Measurements from ENCODE around the gene RAB20.

Gene RAB20

DNA sequence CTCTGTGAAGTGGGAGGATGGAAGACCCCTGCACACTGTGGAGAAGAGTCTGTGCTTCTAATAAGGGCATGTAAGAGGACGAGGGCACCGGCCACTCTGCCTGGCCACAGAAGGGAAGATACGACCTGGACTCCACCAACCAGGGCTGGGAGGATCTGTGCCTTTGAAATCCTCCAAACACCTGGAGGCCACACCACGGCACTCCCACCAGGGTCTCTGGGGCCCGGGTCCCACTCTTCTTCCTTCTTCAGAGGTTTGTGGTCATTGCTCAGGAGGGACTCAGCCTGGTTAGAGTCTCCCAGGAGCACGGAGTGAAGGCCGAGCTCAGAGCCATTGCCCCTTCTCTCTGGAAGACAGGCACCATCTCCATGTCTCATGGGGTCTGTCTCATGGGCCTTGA is 42.0 kb downstream of the RAB20 start:
- H3K4me3 ChIP-seq (ENCODE audit: extremely low read depth, insufficient read depth, low read length, poor library complexity, severe bottlenecking) = no peak overlapping the region
- peaks cover 7% of the 10 kb centered on the region for H3K36me3 ChIP-seq (ENCODE audit: control insufficient read depth, insufficient read depth, low read length)
- H3K4me1 ChIP-seq (ENCODE audit: control insufficient read depth, insufficient read depth, low read length, poor library complexity, severe bottlenecking) = peaks cover 2% of the 10 kb centered on the region
- 85 to 95% methylated on average over 6 to 7 of the region's 7 CpGs for WGBS, 2 experiments (ENCODE audit: insufficient coverage in 2 of 2)
- no peaks in the 10 kb centered on the region for H3K9me3 ChIP-seq (ENCODE audit: control insufficient read depth, low read length)
- no peak overlapping the region for H3K27ac ChIP-seq (ENCODE audit: low read depth, low read length, severe bottlenecking)

DNA sequence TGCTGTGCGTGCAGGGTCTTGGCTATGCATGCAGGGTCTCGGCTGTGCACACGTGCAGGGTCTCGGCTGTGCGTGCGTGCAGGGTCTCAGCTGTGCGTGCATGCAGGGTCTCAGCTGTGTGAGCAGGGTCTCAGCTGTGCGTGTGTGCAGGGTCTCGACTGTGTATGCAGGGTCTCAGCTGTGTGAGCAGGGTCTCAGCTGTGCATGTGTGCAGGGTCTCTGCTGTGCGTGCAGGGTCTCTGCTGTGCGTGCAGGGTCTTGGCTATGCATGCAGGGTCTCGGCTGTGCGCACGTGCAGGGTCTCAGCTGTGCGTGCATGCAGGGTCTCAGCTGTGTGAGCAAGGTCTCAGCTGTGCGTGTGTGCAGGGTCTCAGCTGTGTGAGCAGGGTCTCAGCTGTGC is 42.5 kb downstream of the RAB20 start:
- Histone ChIP-seq H3K4me3 (ENCODE audit: extremely low read depth, insufficient read depth, low read length, poor library complexity, severe bottlenecking) (no peak overlapping the region), H3K4me1 (ENCODE audit: control insufficient read depth, insufficient read depth, low read length, poor library complexity, severe bottlenecking) (no peaks in the 10 kb centered on the region), H3K9me3 (ENCODE audit: control insufficient read depth, low read length) (no peaks in the 10 kb centered on the region), H3K27ac (ENCODE audit: low read depth, low read length, severe bottlenecking) (no peak overlapping the region), H3K36me3 (ENCODE audit: control insufficient read depth, insufficient read depth, low read length) (peaks cover 12% of the 10 kb centered on the region)
- WGBS, 2 experiments (ENCODE audit: insufficient coverage in 2 of 2) = 94 to 97% methylated on average over 15 to 16 of the region's 16 CpGs

- no peaks in the 10 kb centered on the region for H3K4me1 ChIP-seq (ENCODE audit: control insufficient read depth, insufficient read depth, low read length, poor library complexity, severe bottlenecking)
- H3K4me3 ChIP-seq (ENCODE audit: extremely low read depth, insufficient read depth, low read length, poor library complexity, severe bottlenecking) = no peak overlapping the region
- 89 to 92% methylated on average over 9 to 10 of the region's 11 CpGs for WGBS, 2 experiments (ENCODE audit: insufficient coverage in 2 of 2)
- H3K9me3 ChIP-seq (ENCODE audit: control insufficient read depth, low read length) = no peaks in the 10 kb centered on the region
- H3K36me3 ChIP-seq (ENCODE audit: control insufficient read depth, insufficient read depth, low read length) = peaks cover 16% of the 10 kb centered on the region
- H3K27ac ChIP-seq (ENCODE audit: low read depth, low read length, severe bottlenecking) = no peak overlapping the region
Observed at GRCh38 chr13:110518571-110518970, 43.0 kb downstream of the RAB20 start.

GRCh38 chr13:110518226-110518525 is 43.3 kb downstream of the RAB20 start:
- no peaks in the 10 kb centered on the region for H3K9me3 ChIP-seq (ENCODE audit: control insufficient read depth, low read length)
- no peak overlapping the region for H3K4me3 ChIP-seq (ENCODE audit: extremely low read depth, insufficient read depth, low read length, poor library complexity, severe bottlenecking)
- 77 to 91% methylated on average over 4 to 5 of the region's 8 CpGs for WGBS, 2 experiments (ENCODE audit: insufficient coverage in 2 of 2)
- no peaks in the 10 kb centered on the region for H3K4me1 ChIP-seq (ENCODE audit: control insufficient read depth, insufficient read depth, low read length, poor library complexity, severe bottlenecking)
- H3K27ac ChIP-seq (ENCODE audit: low read depth, low read length, severe bottlenecking) = no peak overlapping the region
- H3K36me3 ChIP-seq (ENCODE audit: control insufficient read depth, insufficient read depth, low read length) = peaks cover 20% of the 10 kb centered on the region

DNA sequence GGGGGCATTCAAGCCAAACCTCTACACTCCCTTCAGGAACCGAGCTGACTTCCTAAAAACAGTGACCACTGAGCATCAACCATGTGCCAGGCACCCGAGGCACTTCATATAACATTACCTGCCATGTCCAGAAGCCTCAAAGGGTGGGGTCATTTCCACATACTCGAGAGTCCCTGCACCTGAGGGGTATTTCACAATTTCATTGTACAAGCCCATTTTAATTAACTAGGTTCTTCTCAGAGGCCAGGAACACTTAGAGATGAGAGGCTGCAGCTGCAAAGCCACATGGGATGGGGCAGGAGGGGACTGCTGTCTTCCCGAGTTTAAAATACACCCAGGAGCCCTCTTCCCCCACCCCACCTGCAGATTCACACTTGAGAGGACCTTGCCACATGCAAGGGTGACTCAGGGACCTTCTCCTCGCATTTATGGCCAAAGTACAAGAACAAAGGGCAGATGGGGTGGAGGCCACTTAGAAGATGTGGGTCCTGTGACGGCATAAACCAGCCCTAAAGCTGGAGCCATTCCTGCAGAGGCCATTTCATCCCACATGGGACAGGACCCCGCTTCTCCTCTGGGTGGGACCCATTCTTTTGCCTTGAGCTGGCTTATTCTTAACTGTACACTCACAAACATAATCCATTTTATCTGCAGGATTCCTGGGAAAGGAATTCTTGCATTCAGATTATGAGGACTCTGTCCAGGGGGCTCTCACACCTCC is 43.9 kb downstream of the RAB20 start:
- WGBS, 2 experiments (ENCODE audit: insufficient coverage in 2 of 2) = 92 to 99% methylated on average over 5 to 6 of the region's 7 CpGs

DNA sequence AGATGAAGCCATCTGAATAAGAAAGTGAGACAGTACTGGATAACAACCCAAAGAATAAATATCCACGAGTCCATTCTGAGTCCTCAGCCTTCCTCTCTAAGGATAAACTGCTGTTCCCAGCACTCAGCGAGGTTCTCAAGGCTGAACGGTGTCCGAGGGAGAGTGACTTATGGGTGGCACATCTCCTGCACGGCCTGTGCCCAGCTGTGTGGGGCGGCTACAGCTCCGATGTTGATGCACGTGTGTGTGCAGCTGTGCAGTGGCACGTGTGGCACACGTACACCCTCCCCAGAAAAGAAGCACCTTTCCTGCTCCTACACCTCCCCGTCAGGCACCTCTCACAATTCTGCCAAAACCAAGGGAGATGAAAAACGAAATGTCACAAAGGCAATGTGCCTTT is 45.0 kb downstream of the RAB20 start:
- no peak overlapping the region for H3K27ac ChIP-seq (ENCODE audit: low read depth, low read length, severe bottlenecking)
- 89 to 90% methylated on average over 9 to 10 of the region's 12 CpGs for WGBS, 2 experiments (ENCODE audit: insufficient coverage in 2 of 2)
- H3K9me3 ChIP-seq (ENCODE audit: control insufficient read depth, low read length) = no peaks in the 10 kb centered on the region
- no peaks in the 10 kb centered on the region for H3K4me1 ChIP-seq (ENCODE audit: control insufficient read depth, insufficient read depth, low read length, poor library complexity, severe bottlenecking)
- H3K4me3 ChIP-seq (ENCODE audit: extremely low read depth, insufficient read depth, low read length, poor library complexity, severe bottlenecking) = no peak overlapping the region
- H3K36me3 ChIP-seq (ENCODE audit: control insufficient read depth, insufficient read depth, low read length) = peaks cover 37% of the 10 kb centered on the region

More for the DNA sequence above, 43.9 kb downstream of the RAB20 start:
- Histone ChIP-seq H3K9me3 (ENCODE audit: control insufficient read depth, low read length) (no peaks in the 10 kb centered on the region), H3K4me1 (ENCODE audit: control insufficient read depth, insufficient read depth, low read length, poor library complexity, severe bottlenecking) (no peaks in the 10 kb centered on the region), H3K27ac (ENCODE audit: low read depth, low read length, severe bottlenecking) (no peak overlapping the region), H3K36me3 (ENCODE audit: control insufficient read depth, insufficient read depth, low read length) (peaks cover 25% of the 10 kb centered on the region), H3K4me3 (ENCODE audit: extremely low read depth, insufficient read depth, low read length, poor library complexity, severe bottlenecking) (no peak overlapping the region)

DNA sequence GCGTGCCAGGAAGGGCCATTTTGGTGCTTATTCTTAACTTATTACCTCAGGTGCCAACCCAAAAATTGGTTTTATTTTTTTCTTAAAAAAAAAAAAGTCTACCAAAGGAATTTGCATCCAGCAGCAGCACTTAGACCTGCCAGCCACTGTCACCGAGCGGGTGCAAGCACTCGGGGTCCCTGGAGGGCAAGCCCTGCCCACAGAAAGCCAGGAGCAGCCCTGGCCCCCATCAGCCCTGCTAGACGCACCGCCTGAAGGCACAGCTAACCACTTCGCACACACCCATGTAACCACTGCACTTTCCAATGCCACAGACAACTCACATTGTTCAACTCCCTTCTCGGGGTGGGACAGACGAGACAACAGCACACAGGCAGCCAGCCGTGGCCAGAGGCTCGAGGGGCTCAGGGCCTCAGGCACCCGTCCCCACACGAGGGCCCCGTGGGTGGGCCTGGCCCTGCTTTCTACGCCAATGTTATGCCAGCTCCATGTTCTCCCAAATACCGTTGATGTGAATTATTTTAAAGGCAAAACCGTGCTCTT is 49.3 kb downstream of the RAB20 start:
- Histone ChIP-seq H3K4me3 (ENCODE audit: extremely low read depth, insufficient read depth, low read length, poor library complexity, severe bottlenecking) (no peak overlapping the region), H3K9me3 (ENCODE audit: control insufficient read depth, low read length) (no peaks in the 10 kb centered on the region), H3K4me1 (ENCODE audit: control insufficient read depth, insufficient read depth, low read length, poor library complexity, severe bottlenecking) (peaks cover 10% of the 10 kb centered on the region), H3K36me3 (ENCODE audit: control insufficient read depth, insufficient read depth, low read length) (peaks cover 79% of the 10 kb centered on the region), H3K27ac (ENCODE audit: low read depth, low read length, severe bottlenecking) (no peak overlapping the region)
- WGBS, 2 experiments (ENCODE audit: insufficient coverage in 2 of 2) = 96 to 97% methylated on average over 16 to 17 of the region's 17 CpGs

DNA sequence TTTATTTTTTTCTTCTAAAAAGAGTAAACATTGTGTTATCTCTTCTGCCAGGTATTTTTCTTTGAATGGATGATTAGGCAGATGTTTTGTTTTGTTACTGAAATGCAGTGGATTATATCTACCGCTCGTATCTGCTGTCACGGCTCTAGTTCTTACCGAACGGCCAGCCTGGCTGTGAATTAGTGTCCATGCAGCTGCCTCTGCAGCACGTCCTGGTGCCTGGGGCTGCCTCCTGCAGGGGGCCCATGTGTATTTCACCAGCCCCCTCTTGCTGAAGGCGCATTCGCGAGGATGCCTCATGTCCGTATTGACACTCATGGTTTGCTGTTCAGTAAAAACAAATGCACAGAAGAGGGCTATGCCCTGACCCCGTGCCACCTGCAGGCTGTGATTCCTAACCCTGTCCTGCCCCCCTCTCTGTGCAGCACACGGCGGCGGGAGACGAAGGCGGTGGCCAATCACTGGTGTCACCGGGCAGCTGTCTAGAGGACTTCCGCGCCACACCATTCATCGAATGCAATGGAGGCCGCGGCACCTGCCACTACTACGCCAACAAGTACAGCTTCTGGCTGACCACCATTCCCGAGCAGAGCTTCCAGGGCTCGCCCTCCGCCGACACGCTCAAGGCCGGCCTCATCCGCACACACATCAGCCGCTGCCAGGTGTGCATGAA is 49.9 kb downstream of the RAB20 start:
- 96 to 97% methylated on average over 26 to 30 of the region's 31 CpGs for WGBS, 2 experiments (ENCODE audit: insufficient coverage in 2 of 2)
- no peak overlapping the region for H3K4me3 ChIP-seq (ENCODE audit: extremely low read depth, insufficient read depth, low read length, poor library complexity, severe bottlenecking)
- no peak overlapping the region for H3K27ac ChIP-seq (ENCODE audit: low read depth, low read length, severe bottlenecking)
- peaks cover 85% of the 10 kb centered on the region for H3K36me3 ChIP-seq (ENCODE audit: control insufficient read depth, insufficient read depth, low read length)
- peaks cover 10% of the 10 kb centered on the region for H3K4me1 ChIP-seq (ENCODE audit: control insufficient read depth, insufficient read depth, low read length, poor library complexity, severe bottlenecking)
- H3K9me3 ChIP-seq (ENCODE audit: control insufficient read depth, low read length) = no peaks in the 10 kb centered on the region

DNA sequence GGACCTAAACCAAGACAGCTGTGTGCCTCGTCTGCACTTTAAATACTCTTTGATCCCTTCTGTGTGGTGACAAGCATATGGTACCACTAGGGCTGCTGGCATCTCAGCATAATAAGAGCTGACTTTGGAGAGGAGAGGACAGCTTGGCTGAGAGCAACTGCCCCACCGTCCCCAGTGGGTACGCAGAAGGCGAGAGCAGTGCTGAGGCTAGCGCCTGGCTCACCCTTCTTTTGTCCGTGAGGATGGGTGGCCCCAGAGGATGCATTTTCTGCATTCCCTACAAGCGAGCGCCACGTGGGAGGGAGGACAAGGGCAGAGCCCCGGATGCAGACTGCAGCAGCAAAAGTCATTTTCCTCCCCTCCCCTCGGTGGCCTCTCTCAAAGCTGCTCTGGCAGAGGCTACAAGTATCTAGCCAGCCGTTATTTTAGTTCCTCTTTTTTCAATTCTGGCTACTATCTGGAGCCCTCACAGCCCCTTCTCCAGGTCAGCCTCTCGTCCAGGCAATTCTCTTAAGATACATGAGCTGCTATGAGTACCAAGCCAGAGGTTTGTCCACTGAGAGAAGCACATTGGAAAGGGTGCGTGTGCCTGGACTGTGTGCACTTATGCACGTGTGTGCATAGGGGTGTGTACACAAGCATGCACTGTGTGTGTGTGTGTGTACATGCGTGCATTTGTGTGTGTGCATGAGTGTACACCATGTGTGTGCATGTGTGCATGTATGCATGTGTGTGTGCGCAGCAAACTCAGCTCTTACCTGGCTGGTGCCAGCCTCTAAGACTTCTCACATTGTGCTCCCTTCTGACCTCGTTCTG is 51.3 kb downstream of the RAB20 start:
- no peak overlapping the region for H3K4me3 ChIP-seq (ENCODE audit: extremely low read depth, insufficient read depth, low read length, poor library complexity, severe bottlenecking)
- peaks cover 10% of the 10 kb centered on the region for H3K4me1 ChIP-seq (ENCODE audit: control insufficient read depth, insufficient read depth, low read length, poor library complexity, severe bottlenecking)
- peaks cover 99% of the 10 kb centered on the region for H3K36me3 ChIP-seq (ENCODE audit: control insufficient read depth, insufficient read depth, low read length)
- 77 to 86% methylated on average over 15 to 18 of the region's 18 CpGs for WGBS, 2 experiments (ENCODE audit: insufficient coverage in 2 of 2)
- no peak overlapping the region for H3K27ac ChIP-seq (ENCODE audit: low read depth, low read length, severe bottlenecking)
- no peaks in the 10 kb centered on the region for H3K9me3 ChIP-seq (ENCODE audit: control insufficient read depth, low read length)

DNA sequence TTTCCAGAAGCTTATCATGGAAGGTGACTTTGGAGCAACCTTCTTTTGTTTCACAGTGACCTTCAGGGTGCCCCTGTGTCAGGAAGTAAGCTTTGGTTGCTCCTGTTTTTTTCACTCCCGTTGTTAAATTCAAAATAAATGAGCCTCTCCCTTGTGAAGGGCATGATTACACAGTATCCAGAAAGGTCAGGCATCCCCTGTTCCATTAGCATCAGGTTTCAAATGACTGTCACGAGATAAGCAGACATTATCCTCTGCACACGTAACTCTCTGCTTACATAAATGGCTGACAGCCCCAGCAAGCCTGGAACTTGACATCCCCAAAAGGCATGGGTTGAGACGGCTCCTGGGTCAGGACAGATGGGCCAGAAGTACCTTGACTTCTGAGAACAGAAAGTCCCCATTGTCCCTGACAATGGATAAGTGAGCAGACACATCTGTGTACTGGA is 52.0 kb downstream of the RAB20 start:
- peaks cover 99% of the 10 kb centered on the region for H3K36me3 ChIP-seq (ENCODE audit: control insufficient read depth, insufficient read depth, low read length)
- no peak overlapping the region for H3K4me3 ChIP-seq (ENCODE audit: extremely low read depth, insufficient read depth, low read length, poor library complexity, severe bottlenecking)
- 67 to 81% methylated on average over 3 to 4 of the region's 4 CpGs for WGBS, 2 experiments (ENCODE audit: insufficient coverage in 2 of 2)
- H3K9me3 ChIP-seq (ENCODE audit: control insufficient read depth, low read length) = no peaks in the 10 kb centered on the region
- H3K4me1 ChIP-seq (ENCODE audit: control insufficient read depth, insufficient read depth, low read length, poor library complexity, severe bottlenecking) = peaks cover 10% of the 10 kb centered on the region
- H3K27ac ChIP-seq (ENCODE audit: low read depth, low read length, severe bottlenecking) = no peak overlapping the region

Data from mesodermal cell (in vitro differentiated cells).